ENCODE results near the gene ARHGAP6.
"Not testable (repeated sequence)": the region's sequence is repeated elsewhere in the genome, so short reads cannot be mapped to it uniquely, and the experiment has no call there.

ARHGAP6 gene

GRCh38 chrX:11647138-11647537, 18.6 kb downstream of the ARHGAP6 start:
- no peak for DNase-seq

GRCh38 chrX:11641349-11642065, 24.2 kb downstream of the ARHGAP6 start:
- no peak for DNase-seq

- no peak for DNase-seq
Measured at GRCh38 chrX:11640089-11640488, 25.6 kb downstream of the ARHGAP6 start.

DNA sequence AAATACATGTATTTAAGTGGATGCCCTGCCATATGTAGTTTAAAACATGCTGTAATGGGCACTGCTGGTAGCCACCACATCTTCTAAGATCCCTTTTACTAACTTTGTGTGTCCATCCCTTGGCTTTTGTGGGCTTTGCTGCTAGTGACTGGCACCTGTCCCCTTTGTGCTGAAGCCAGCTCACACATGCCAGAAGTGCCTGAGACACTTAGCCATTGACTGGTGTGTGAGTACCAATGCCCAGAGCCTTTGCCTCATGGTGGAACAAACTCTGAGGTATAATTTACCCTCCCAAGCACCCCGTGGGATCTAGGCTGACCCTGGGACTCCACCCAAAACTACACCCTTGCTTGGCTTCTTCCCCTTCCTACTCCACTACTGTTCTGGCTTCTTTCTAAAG, 33.0 kb downstream of the ARHGAP6 start:
- DNase-seq = no peak

DNA sequence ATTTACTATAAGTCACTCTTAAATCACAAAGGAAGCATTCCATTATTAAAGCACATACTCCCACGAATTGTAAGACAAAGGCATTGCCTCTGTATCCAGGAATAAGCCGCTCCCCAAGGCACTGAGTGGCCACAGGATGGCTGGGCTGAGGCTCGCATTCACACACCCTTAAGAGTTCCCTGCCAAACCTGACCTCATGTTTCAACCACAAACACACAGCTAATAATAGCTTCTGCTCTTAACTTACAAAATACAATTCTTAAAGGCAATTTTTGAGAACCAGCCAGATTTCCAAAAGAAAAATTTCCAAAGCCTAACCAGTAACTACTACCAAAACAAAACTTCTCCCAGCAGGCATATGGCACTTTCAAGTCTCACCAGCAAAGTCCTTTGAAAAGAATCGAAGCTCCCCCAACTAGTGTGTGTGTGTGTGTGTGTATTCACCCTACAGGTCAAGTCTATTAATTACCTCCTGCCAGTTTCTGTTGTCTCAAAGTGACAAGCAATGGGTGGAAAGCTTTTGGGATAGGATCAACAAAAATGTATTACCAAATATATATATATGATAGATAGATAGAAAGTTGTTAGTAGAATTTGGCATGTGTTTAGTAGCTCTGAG, 36.0 kb downstream of the ARHGAP6 start:
- DNase-seq = no peak

DNA sequence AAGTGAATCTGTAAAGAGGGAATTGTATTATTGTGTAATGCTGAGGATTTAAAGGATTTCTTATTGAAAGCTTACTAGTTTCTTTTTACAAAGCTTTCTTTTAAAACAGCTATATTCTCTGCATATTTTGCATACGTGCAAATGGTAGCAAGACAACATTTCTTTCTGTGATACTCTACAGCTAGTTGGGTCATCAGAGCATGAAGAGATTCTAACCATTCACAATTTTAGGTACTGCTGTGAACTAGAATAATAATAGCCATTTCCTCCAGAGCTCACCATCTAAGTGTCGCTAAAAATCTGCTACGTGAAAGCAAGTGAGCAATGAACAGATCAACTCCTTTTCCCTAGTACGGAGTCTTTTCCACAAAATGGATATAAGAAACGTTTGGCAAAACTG, 37.3 kb downstream of the ARHGAP6 start:
- no peak for DNase-seq

- DNase-seq = no peak
Measured at GRCh38 chrX:11626351-11626750, 39.4 kb downstream of the ARHGAP6 start.

DNA sequence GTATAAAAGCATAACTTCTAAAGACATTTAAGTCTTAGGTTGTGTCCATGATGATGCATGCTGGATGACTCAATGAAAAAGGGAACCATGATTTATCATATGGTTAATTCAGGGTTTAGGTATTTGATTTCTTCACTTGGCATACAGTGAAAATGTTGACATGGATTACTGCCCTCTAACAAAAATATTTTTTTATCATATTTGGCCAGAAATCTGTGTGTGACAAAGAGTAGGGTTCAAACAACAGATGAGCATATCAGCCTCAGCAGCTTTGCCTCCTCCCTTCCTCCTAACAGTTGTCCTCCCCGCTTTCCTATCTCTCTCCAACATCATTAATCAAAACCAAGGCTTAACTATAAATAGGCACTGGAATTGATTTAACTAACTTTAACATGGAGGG, 46.3 kb downstream of the ARHGAP6 start:
- no peak for DNase-seq

DNA sequence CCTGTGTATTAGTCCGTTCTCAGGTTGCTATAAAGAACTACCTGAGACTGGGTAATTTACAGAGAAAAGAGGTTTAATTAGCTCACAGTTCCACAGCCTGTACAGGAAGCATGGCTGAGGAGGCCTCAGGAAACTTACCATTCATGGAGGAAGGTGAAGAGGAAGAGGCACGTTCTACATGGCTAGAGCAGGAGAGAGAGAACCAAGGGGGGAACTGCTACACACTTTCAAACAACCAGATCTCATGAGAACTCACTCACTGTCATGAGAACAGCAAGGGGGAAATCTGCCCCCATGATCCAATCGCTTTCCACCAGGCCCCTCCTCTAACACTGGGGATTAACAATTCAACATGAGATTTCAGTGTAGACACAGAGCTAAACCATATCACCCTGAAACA, 51.5 kb downstream of the ARHGAP6 start:
- not testable (repeated sequence) for DNase-seq

- no peak for DNase-seq
Measured at GRCh38 chrX:11611965-11612364, 53.8 kb downstream of the ARHGAP6 start.

DNA sequence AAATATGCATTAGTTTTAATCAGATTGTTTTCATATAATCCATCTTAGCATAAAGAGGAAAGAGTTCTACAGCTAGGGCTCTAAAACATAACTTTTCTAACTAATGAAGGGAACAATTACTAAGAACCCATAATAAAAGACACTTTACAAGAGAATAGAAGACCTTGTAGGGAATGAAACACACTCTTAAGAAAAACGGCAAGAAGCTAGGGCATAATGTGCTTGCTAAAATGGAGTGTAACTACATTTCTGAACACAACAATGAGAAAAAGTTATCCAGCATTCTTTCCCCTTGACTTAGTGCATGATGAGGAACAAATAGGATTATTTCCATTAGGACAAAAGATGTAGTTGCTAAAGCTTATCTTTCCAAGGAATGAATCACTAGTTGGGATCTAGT, 54.6 kb downstream of the ARHGAP6 start:
- DNase-seq = no peak

DNA sequence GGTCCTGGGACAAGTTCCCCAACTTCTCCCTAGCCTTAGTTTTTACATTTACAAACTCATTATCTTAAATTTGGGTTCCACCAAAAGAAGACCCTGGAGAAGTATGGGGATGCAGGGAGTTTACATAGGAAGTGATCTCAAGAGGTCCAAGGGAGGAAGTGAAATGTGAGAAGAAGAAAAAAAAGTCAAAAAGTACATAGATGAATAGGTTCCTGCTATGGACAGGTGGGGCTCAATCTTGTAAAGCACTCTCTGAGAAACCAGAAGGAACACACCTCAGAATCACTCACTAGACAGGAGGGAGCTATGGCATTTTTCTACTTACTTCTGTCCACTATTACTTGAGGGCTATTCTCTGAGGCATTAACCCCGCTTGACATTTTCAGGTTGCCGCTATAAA, 56.6 kb downstream of the ARHGAP6 start:
- DNase-seq = no peak

DNA sequence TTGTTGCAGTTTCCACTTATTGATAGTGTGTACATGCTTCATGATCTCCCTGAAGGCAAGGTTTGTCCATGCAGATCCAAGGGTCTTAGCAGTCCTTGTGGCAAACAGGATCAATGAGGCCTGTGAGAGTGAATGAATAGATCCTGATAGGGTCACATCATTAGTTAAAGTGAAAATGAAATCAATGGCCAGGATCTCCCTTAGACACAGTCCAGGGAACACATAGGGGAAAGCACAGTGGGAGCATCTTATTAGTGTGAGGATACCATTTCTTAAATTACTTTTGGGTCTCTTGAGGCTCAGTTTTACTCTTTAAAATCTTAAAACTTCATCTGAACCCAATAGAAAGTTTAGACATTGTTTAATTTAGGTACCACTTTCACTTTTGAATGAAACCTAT, 59.3 kb downstream of the ARHGAP6 start:
- DNase-seq = no peak

GRCh38 chrX:11600578-11600977, 65.1 kb downstream of the ARHGAP6 start:
- no peak for DNase-seq

GRCh38 chrX:11597479-11597878, 68.2 kb downstream of the ARHGAP6 start:
- no peak for DNase-seq

- DNase-seq = no peak
Measured at GRCh38 chrX:11591723-11592346, 73.9 kb downstream of the ARHGAP6 start.

DNA sequence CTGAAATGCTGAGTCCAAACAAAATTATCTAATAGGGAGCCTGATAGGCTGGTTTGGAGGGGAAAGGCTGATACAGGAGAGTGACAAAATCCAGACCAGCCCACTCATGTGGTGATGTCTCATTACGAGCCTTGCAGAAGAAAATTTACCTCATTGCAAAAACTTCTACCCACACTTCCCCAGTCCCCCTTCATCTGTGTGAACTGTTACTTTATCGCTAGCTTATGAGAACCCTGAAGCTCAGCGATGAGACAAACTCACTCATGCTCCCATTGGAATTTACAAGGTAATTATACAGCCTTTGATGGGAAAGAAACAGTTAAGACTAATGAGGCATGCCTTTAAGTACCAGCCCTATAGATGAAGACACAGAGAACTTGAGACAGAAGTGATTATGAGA, 76.1 kb downstream of the ARHGAP6 start:
- no peak for DNase-seq

DNA sequence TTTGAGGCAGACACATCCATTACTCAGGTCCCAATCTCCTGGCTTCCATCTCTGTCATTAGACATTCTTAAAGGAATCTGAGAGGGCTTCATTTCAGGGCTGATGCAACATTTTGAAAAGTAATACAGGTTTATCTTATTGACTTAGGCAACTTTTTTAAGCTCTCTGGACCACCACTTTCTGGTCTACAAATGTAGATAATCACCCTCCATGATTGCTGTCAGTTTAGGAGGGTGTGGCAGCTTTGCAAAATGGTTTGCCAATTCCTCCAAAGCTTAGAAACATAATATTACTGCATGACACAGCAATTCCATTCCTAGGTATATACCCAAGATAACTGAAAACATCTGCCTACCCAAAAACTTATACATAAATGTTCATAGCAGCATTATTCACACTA, 77.6 kb downstream of the ARHGAP6 start:
- no peak for DNase-seq

- no peak for DNase-seq
Measured at GRCh38 chrX:11585174-11585573, 80.5 kb downstream of the ARHGAP6 start.

DNA sequence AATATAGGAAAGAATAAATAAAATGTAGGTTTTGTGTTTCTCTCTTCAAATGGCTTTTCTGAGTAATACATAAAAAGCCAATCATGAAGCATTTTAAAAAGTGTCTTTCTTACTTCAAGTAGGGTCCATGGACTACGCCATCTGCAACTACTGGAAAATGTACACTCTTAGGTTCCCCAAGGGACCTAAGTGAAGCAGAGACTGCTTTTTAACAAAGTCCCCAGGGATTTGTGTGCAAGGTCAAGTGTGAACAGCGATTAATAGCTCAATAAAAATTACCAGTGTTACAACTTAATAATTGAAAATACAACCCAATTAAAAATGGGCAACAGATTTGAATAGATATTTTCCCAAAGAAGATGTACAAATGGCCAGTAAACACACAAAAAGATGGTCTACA, 84.9 kb downstream of the ARHGAP6 start:
- DNase-seq = no peak

GRCh38 chrX:11579636-11580600, 85.8 kb downstream of the ARHGAP6 start:
- DNase-seq = no peak

DNA sequence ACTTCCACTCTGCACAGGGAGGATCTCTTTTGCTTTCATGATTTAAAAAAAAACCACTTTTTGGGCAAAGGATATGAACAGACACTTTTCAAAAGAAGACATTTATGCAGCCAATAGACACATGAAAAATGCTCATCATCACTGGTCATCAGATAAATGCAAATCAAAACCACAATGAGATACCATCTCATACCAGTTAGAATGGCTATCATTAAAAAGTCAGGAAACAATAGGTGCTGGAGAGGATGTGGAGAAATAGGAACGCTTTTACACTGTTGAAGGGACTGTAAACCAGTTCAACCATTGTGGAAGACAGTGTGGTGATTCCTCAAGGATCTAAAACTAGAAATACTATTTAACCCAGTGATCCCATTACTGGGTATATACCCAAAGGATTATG, 87.4 kb downstream of the ARHGAP6 start:
- not testable (repeated sequence) for DNase-seq

DNA sequence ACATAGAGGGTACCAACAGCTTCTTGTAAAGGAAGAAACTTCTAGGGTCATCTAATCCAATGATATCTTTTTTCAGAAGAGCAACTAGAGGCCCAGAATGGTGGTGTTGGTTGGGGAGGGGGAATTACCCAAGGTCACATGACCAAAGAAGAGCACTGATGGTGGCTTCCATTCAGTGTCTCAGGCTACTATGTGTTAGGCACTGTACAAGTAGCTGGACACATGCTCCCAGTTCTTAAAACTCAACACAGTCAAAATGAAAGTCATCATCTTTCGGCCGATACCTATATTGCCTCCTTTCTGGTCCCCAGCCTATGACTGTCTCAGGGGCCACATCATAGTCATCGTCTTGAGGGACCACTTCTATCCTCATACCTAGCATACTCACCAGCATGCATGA, 88.1 kb downstream of the ARHGAP6 start:
- DNase-seq = no peak
